SHP77 (cell line): ENCODE results near the gene NEUROG1.

ENCODE experiments used
- DNase-seq, 2 experiments: peaks; one replicate each; lab custom pipeline; 2025; lab: John Stamatoyannopoulos, UW

Gene NEUROG1

GRCh38 chr5:135564331-135564730 lies 28.6 kb upstream of the NEUROG1 start:
- no peak for DNase-seq

GRCh38 chr5:135561266-135561665 lies 25.5 kb upstream of the NEUROG1 start:
- no peak for DNase-seq

GRCh38 chr5:135560858-135561257 lies 25.1 kb upstream of the NEUROG1 start:
- DNase-seq, result peak; percentile 65 to 71

GRCh38 chr5:135559354-135559753 lies 23.6 kb upstream of the NEUROG1 start:
- DNase-seq, result no peak

- no peak for DNase-seq
Measured at GRCh38 chr5:135557076-135557838, 21.5 kb upstream of the NEUROG1 start.

- DNase-seq, result no peak
Measured at GRCh38 chr5:135556620-135557019, 20.9 kb upstream of the NEUROG1 start.

- DNase-seq, result no peak
Measured at GRCh38 chr5:135555530-135555929, 19.8 kb upstream of the NEUROG1 start.

GRCh38 chr5:135553688-135554462 lies 18.1 kb upstream of the NEUROG1 start:
- DNase-seq, result peak in 1 of 2 experiments; percentile 9

- DNase-seq, result peak; percentile 12 to 56
Measured at GRCh38 chr5:135551593-135552447, 16.1 kb upstream of the NEUROG1 start.

- DNase-seq, result no peak
Measured at GRCh38 chr5:135549413-135549812, 13.6 kb upstream of the NEUROG1 start.

GRCh38 chr5:135547590-135548254 lies 12.0 kb upstream of the NEUROG1 start:
- DNase-seq, result no peak

GRCh38 chr5:135546912-135547311 lies 11.1 kb upstream of the NEUROG1 start:
- no peak for DNase-seq

- DNase-seq, result no peak
Measured at GRCh38 chr5:135546101-135546500, 10.3 kb upstream of the NEUROG1 start.

- DNase-seq, result no peak
Measured at GRCh38 chr5:135545099-135545498, 9.3 kb upstream of the NEUROG1 start.

- DNase-seq, result no peak
Measured at GRCh38 chr5:135543485-135544304, 7.9 kb upstream of the NEUROG1 start.

GRCh38 chr5:135543001-135543484 lies 7.3 kb upstream of the NEUROG1 start:
- no peak for DNase-seq

GRCh38 chr5:135541807-135542502 lies 6.2 kb upstream of the NEUROG1 start:
- DNase-seq, result no peak

GRCh38 chr5:135539430-135540005 lies 3.8 kb upstream of the NEUROG1 start:
- DNase-seq, result no peak

GRCh38 chr5:135538261-135538660 lies 2.5 kb upstream of the NEUROG1 start:
- no peak for DNase-seq

GRCh38 chr5:135537745-135538144 lies 2.0 kb upstream of the NEUROG1 start:
- no peak for DNase-seq
